ENCODE measurements around the gene UFD1. TPM values are rescaled to one million over a fixed set of nuclear protein-coding genes. Genes with fewer than 3 reads are reported as not detected.

The UFD1 gene
- total RNA-seq, 2 experiments from 2014 or later, result 65.0 to 78.0 TPM

DNA sequence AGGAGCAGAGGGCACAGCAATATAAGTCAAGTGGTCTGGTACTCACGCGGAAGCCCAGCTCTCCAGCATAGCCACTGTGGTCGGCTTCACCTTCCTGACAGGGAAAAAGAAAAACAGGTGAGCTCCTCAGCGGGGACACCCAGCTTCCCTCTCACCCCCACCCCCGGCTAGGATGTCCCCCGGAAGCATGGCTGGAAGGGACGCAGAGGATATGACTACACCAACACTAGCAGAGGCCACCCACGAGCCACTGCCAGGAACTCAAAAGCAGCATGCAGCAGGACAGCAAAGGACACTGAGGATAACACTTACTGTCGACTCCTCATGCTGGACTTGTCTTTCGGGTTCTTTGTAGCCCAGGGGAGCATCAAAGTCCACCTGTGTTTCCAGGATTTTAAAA, 22.5 kb downstream of the UFD1 start:
- Mint-ChIP-seq H3K9me3 (no peaks in the 10 kb centered on the region), H3K27ac (no peak overlapping the region), H3K4me1 (ENCODE audit: low read depth) (peaks cover 2% of the 10 kb centered on the region), H3K4me3 (no peak overlapping the region), H3K27me3 (no peaks in the 10 kb centered on the region), H3K36me3 (ENCODE audit: low read depth) (peaks cover 45% of the 10 kb centered on the region)
- ChIA-PET POLR2A (interaction anchor here (0.6 to 1.5 kb wide), 4 partner anchors 9 to 17 kb away, joined by 3 to 4 read pairs (median 4); partner anchors contain the start of gene C22orf39), CTCF (no interaction called here)
- intact Hi-C loops (cut with micrococcal nuclease), result no loop called here
- TF ChIP-seq, protein P1, sequence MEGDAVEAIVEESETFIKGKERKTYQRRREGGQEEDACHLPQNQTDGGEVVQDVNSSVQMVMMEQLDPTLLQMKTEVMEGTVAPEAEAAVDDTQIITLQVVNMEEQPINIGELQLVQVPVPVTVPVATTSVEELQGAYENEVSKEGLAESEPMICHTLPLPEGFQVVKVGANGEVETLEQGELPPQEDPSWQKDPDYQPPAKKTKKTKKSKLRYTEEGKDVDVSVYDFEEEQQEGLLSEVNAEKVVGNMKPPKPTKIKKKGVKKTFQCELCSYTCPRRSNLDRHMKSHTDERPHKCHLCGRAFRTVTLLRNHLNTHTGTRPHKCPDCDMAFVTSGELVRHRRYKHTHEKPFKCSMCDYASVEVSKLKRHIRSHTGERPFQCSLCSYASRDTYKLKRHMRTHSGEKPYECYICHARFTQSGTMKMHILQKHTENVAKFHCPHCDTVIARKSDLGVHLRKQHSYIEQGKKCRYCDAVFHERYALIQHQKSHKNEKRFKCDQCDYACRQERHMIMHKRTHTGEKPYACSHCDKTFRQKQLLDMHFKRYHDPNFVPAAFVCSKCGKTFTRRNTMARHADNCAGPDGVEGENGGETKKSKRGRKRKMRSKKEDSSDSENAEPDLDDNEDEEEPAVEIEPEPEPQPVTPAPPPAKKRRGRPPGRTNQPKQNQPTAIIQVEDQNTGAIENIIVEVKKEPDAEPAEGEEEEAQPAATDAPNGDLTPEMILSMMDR (IDR thresholded peaks at IDR 0.05), result no peak
- ATAC-seq (no peak), DNase-seq (no peak)

DNA sequence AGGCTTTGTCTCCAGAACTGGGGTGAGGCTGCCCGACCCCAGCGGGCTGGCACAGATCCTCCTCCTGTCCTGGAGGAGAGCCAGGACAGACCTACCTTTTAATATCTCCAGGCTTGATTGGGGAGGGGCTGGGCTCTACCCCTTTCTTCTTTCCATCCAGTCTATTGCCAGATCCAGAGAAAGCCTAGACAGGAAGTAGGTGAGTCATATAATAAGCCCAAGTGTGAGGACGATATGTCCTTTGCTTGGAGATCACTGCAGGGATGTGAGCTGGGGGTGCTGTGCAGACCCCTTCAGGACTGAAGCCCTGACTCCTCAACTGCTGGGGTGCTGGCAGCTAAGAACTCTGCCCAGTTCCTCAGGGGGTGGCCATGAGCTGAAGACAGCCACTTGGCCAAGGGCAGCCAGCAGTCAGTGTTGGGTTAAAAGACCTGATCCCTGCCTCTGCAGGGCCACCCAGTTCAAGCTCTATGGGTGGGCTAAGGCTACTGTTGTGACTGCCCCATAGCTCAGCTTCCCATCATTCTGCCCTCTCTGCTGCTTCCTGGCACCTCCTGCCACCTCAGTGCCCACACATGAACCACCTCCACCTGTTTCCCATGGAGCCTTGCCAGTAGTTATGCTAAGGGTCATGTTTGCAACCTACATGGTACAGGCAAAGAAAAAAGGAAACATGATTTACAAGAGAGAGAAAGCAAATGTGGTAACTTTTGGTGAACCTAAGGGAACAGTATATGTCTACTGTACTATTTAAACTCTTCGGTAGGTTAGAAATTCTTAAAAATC, 23.2 kb downstream of the UFD1 start:
- ChIA-PET CTCF (no interaction called here), POLR2A (interaction anchor here (0.6 to 1.5 kb wide), 6 partner anchors 8 to 17 kb away, joined by 3 to 5 read pairs (median 4); partner anchors contain the start of gene C22orf39)
- ATAC-seq (no peak), DNase-seq (no peak)
- Mint-ChIP-seq H3K9me3 (no peaks in the 10 kb centered on the region), H3K4me1 (ENCODE audit: low read depth) (peaks cover 2% of the 10 kb centered on the region), H3K4me3 (no peak overlapping the region), H3K36me3 (ENCODE audit: low read depth) (peaks cover 50% of the 10 kb centered on the region), H3K27ac (no peak overlapping the region), H3K27me3 (no peaks in the 10 kb centered on the region)
- intact Hi-C loops (cut with micrococcal nuclease), result no loop called here
- TF ChIP-seq, protein P1 (IDR thresholded peaks at IDR 0.05), result no peak

DNA sequence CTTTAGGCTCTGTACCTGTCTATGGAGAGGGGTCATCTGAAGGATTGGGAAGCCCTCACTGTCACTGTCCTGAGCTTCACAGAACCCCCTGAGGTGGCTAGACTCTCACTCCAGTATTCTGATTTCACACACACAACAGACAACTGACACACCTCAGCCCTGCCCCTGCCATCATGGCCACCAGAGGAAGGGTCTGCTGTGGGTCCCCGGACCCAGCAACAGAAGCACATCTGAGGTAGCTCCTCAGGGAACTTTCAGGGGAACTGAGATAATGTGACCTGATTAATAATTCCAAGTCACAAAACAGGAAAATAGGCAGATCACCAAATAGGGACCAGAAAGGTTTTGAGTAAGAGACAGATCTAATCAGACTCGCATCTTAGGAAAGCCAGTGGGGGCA, 24.0 kb downstream of the UFD1 start:
- ATAC-seq (no peak), DNase-seq (no peak)
- intact Hi-C loops (cut with micrococcal nuclease), result no loop called here
- CTCF ChIA-PET, result no interaction called here
- TF ChIP-seq, protein P1 (IDR thresholded peaks at IDR 0.05), result no peak
- no peaks in the 10 kb centered on the region for H3K9me3 Mint-ChIP-seq
- peak overlapping the region; percentile 2 for H3K27ac Mint-ChIP-seq
- H3K36me3 Mint-ChIP-seq (ENCODE audit: low read depth), result peaks cover 57% of the 10 kb centered on the region
- H3K27me3 Mint-ChIP-seq, result no peaks in the 10 kb centered on the region
- POLR2A ChIA-PET, result interaction anchor here (1.0 to 1.5 kb wide), 4 partner anchors 8 to 18 kb away, joined by 3 to 5 read pairs (median 4); partner anchors contain the start of gene C22orf39
- peaks cover 2% of the 10 kb centered on the region for H3K4me1 Mint-ChIP-seq (ENCODE audit: low read depth)
- no peak overlapping the region for H3K4me3 Mint-ChIP-seq

DNA sequence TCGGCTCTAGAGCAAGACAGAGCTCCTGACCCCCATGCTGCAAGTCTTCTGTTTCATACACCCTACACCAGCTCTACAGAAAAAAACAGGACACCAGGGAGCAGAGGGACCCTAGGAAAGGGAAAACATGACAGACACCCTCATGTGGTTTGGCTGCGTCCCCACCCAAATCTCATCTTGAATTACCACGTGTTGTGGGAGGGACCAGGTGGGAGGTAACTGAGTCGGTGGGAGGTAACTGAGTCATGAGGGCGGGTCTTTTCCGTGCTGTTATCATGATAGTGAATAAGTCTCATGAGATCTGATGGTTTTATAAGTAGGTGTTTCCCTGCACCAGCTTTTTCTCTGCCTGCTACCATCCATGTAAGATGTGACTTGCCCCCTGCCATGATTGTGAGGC, 24.8 kb downstream of the UFD1 start:
- DNase-seq, result no peak
- H3K27me3 Mint-ChIP-seq, result no peaks in the 10 kb centered on the region
- intact Hi-C loops (cut with micrococcal nuclease), result no loop called here
- peaks cover 57% of the 10 kb centered on the region for H3K36me3 Mint-ChIP-seq (ENCODE audit: low read depth)
- no peak for ATAC-seq
- H3K27ac Mint-ChIP-seq, result peak overlapping the region; percentile 54
- ChIA-PET CTCF (no interaction called here), POLR2A (interaction anchor here (0.8 kb wide), 1 partner anchor 14 kb away, joined by 3 read pairs; no protein-coding TSS in a partner anchor)
- no peaks in the 10 kb centered on the region for H3K9me3 Mint-ChIP-seq
- no peak overlapping the region for H3K4me3 Mint-ChIP-seq
- TF ChIP-seq, protein P1 (IDR thresholded peaks at IDR 0.05), result no peak
- H3K4me1 Mint-ChIP-seq (ENCODE audit: low read depth), result peaks cover 6% of the 10 kb centered on the region

DNA sequence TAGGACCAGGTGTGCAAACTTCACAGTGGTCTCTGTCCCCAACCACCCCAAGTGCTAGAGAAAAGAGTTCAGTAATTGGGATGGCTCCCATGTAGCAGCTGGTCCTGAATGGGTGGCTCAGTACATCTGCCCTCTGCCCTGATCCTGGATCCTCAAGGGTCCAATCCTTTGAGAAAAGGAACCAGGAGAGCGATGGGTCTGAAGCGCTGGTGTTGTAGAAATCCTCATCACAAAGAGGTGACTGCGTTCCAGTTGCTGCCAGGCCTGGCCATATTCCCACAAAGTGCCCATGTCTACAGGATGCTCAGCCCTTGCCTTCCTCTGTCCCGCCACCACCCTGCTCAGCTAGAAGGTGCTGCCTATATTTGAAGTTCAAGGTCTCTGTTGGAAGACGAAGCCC, 25.3 kb downstream of the UFD1 start:
- CTCF ChIA-PET, result interaction anchor here (1.2 kb wide), 1 partner anchor 176 kb away, joined by 3 read pairs; no protein-coding TSS in a partner anchor

More for the DNA sequence above, 25.3 kb downstream of the UFD1 start:
- H3K36me3 Mint-ChIP-seq (ENCODE audit: low read depth), result peaks cover 57% of the 10 kb centered on the region
- DNase-seq (no peak), ATAC-seq (no peak)
- no peaks in the 10 kb centered on the region for H3K9me3 Mint-ChIP-seq
- TF ChIP-seq, protein P1 (IDR thresholded peaks at IDR 0.05), result no peak
- H3K27me3 Mint-ChIP-seq, result no peaks in the 10 kb centered on the region
- H3K4me3 Mint-ChIP-seq, result no peak overlapping the region
- POLR2A ChIA-PET, result interaction anchor here (0.8 kb wide), 1 partner anchor 14 kb away, joined by 3 read pairs; no protein-coding TSS in a partner anchor
- H3K27ac Mint-ChIP-seq, result peak overlapping the region; percentile 54
- H3K4me1 Mint-ChIP-seq (ENCODE audit: low read depth), result peaks cover 9% of the 10 kb centered on the region
- intact Hi-C loops (cut with micrococcal nuclease), result no loop called here

All from activated CD8-positive, alpha-beta T cell treated with anti-CD3 and anti-CD28 coated beads for 36 hours (primary cell).